GM18505 (cell line): ENCODE data around the gene OCSTAMP.
A peak's percentile ranks its signal among the peaks of the same experiment; 100 is the strongest.

Experiments
- ATAC-seq: cut with Tn5 transposase; IDR thresholded peaks from one replicate; pipeline ENCODE4 v1.9.1; 2021; ENCODE audit not compliant: unreplicated experiment
- POLR2A ChIP-seq: IDR thresholded peaks from 4 replicates; pipeline ENCODE4 v1.6.1; 2011; ENCODE audit warnings: borderline replicate concordance; ENCODE audit not compliant: insufficient read depth, insufficient read length; ENCODE audit errors: extremely low read depth

The OCSTAMP gene

DNA sequence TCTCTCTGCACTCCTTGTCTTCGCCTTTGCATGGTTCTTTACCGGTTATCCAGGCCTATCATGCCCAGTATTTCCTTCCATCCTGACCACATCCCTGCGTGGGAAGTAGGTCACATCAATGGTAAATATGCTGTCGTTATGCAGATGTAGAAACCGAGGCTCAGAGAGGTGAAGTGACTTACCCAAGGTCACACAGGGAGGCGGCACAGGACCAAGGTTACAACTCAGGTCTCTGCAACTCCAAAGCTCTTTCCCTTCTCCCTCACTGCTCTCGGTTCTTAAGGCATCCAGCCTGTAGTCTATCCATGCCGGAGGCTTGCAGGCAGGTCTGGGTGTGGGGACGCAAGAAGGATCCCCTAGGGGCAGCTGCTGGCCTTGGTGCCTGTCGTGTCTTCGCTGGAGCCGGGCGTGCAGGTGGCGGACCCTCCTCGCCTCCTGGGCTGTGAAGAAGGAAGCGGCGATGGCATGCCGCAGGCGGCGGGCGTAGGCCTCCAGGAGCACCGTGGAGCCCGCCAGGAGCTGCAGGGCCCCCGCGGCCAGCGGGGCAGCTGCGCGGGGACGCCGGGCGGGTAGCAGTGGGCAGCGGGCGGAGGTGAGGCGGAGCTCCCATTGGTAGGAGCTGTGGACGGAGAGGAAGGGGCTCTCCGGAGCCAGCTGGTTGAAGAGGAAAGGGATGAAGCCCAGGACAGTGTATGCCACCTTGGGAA lies 9.1 kb downstream of the OCSTAMP start:
- ATAC-seq = no peak
- TF ChIP-seq POLR2A = no peak

DNA sequence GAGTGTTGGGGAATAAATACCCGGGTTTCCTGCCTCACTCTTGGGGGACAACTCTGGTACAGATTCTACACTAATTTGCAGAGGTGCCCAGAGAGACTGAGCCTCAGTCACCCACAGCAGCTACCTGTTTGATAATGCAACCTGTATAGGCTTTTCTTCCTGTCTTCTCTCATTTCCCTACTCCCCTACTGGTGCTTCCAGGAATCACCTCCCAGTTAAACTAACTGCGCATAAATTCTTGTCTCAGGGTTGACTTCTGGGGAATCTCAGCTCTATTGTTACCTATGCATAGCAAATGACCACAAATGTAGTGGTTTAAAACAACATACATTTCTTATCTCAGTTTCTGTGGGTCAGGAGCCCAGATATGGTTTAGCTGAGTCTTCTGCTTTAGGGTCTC lies 11.3 kb downstream of the OCSTAMP start:
- TF ChIP-seq POLR2A = no peak
- ATAC-seq = no peak

DNA sequence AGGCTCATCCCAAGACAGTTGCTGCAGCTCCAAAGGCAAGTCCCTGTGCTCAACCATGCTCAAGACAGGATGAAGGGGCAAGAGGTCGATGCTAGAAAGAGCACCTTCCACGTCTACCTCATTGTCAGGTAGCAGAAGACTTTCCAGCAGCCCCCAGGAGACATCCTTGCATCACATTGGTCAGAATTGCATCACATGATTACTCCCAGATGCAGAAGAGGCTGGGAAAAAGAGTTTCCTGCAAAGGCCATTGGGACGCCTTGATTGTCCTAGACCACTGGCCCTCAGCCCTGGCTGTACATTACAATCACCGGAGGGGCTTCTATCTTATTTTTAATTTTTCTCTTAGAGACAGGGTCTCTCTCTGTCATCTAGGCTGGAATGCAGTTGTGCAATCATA lies 19.8 kb downstream of the OCSTAMP start:
- TF ChIP-seq POLR2A = no peak
- ATAC-seq = no peak

DNA sequence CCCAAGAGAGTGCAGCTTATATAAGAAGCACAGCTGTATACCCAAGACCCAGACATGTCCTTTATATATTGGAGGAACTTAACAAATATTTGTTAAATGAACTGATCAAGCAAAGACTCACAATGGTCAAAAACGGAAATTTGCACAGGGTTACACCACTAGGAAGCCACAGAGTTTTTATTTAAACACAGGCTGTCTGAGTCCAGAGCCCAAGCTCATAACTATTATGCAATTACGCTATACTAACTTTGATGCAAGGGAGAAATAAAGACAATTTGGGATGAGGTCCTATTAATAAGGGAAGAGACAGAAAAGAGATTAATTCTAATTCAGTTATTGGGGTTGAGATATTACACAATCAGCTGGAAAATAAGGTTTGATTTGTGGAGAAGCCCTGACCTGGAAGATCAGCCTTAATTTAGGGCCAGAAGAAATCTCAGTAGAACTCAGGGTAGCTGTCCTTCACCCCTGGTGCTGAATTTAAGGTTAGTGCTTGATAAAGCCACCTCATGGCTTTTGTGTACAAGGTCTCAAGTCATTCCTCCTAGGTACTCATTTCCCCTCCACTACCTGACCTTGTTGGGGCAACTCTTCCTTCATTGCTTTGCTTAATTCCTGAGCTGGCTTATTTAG lies 26.6 kb downstream of the OCSTAMP start:
- no peak for TF ChIP-seq POLR2A
- ATAC-seq = no peak

DNA sequence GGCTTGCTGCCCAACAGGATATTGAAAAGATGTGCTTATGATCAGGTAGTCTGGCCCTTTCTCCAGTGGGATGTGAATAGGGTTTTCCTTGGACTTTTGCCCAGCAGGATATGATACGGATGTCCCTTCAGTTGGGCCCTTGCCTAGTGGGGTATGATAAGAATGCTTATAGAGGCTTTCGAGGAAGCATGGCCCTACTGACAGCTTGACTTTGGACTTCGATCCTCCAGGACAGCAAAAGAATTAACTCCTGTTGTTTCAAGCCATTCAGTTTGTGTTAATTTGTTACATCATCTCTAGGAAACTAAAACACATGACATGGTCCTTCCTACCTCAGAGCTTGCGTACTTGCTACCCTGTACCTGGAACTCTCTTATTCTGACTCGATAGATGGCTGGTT lies 27.3 kb downstream of the OCSTAMP start:
- ATAC-seq = no peak
- no peak for TF ChIP-seq POLR2A

DNA sequence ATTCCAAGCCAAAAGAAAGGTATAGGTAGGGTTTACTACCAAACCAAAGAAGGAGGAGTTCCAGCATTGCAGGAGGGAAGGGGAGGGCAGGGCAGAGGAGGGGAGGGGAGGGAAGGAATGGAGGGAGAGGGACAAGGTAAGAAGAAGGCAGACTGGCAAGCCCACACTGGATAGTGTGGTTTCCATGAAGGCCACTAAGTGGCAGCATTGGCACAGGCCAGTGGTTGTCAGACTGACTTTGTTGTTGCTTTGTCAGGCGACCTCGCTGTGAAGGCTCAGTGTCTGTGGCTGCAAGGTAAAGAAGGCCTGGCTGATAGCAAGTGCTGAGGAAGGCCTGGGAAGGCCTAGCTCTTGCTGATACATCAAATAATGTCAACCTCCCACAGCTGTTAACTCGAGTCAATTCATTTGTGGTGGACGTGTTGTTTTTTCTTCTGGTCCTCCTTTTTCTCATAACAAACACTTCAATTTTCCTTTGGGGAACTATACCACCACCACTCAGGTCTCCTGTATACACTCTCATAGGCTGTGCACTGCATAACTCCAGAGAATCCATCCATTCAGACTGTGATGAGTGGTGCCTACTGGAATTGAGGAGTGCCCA lies 29.4 kb downstream of the OCSTAMP start:
- TF ChIP-seq POLR2A = no peak
- no peak for ATAC-seq

DNA sequence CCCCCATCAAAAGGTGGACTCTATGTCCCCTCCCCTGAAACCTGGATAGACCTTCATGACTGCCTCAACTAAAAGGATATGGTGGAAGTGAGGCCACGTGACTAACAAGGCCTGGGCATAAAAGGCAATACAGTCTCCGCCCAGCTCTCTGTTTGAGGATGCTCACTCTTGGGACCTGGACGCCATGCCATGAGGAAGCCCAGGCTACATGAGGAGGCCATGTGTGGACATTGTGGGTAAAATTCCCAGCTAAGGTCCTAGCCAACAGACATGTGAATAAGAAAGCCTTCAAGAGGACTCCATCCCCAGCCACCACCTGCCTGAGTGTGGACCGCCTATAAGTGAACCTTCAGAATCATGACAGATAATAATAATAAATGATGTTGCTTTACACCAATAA lies 29.9 kb downstream of the OCSTAMP start:
- ATAC-seq = no peak
- TF ChIP-seq POLR2A = no peak

DNA sequence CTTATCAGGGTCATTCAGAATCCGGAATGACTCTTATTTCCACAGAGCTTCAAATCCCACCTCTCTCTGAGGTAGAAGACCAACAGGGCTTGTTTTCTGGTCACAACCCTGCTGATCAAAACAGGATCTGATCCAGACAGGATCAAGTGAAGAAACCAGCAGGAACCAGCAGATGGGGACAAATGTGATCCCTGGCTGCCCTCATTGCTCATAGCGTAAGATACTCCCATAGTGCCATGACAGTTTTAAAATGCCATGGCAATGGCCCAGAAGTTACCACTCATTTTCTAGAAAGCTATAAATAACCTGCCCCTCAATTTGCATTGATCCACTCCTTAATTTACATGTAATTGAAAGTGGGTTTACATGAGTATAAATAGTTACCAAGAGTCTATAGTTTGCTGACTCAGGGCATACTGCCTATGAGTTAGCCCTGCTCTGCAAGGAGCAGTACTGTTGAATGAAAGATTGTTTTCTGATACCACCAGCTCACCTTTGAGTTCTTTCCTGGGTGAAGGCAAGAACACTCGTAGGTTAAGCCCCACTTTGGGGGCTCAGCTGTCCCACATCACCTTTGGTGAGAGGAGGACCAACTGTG lies 30.9 kb downstream of the OCSTAMP start:
- ATAC-seq = no peak
- no peak for TF ChIP-seq POLR2A

DNA sequence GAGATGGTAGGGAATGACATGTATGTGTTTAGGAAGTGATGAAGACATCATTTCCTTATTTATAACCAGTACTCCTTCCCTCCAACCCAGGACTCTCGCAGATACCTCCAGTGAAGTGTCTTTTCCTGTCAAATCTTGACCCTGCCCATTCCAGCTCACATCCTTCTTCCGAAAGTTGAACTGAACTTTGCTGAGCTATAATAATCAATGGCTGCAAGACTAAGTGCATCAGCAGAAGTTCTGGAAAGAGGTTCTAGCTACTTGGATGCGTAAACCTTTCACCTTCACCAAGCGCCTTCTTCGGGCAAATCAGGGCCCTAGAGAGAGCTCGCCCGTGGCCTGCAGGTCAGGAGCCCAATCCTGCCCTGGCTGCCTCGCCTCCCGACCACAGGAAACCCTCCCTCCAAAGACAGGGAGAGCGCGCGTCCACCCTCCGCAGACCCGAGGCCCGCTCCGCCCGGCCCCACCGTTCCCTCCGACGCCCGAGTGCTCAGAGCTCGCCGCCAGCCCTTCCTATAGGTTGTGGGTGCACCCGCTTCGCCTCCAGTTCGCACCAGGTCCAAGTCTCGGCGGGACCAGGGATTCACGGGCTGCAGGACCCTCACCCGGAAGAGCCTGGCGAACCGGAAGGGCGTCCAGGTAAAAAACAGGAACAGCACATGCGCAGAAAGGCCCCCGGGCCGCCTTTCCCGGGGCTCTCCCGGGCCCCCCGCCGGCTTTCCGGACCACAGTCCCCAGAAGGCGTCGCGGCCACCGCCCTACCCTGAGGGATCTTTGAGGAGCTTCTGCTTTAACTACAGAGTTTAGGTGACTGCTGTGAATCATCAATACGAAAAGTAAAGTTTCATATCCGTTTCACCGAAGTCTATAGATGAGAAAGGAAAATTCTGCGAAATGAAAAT lies 37.3 kb downstream of the OCSTAMP start, which contains the start of gene ZNF334:
TSS of gene ZNF334 (minus strand) at position 617 of the 902 bp plus-strand sequence. CDS start 1,457 bp downstream, outside the sequence.
- peak; percentile 56 for ATAC-seq
- no peak for TF ChIP-seq POLR2A

DNA sequence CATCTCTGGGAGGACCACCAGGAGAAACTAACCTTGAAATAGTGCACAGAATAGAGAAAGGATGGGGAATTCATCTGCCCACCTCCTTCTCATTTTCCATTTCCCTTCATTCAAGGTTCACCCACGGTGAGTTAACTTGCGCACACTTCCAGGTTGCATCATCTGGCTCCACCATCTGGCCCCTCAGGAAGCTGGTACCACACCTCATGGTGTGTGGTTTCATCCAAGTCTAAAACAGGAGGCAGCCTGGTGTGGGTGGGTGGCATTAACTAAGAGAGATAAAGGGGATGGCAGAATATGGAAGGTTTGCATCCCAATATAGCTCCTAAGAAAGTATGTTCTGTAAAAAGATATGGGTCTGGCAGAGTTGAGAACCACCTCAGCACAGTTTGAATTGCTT lies 40.9 kb downstream of the OCSTAMP start:
- no peak for TF ChIP-seq POLR2A
- ATAC-seq = no peak

DNA sequence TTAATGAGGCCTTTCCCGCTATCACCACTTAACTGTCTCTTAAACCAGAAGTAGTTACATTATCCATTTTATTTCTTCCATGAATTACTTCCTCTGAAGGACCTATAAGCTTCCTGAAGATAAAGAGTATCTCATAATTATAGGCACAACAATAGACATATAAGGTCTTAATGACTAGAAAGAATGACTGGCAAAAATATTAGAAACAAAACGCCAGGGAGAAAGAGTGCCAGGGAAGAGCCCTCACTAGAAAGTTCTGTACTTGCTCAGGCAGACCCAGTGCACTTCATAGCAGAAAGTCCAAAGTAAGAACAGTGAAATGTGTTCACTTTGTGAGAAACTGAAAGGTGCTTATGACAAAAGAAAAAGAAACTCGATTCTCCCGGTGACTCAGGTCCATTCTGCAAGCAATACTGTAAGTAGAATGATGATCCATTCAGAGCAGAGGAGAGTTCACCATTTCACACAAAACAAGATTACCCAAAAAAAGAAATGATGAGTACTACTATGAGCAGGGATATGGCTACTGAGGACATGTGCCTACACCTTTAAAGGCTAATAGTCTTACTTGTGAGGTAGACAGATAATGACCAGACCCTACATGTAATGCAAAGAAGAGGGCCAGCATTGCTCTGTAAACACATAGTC lies 42.6 kb downstream of the OCSTAMP start:
- no peak for ATAC-seq
- TF ChIP-seq POLR2A = no peak

DNA sequence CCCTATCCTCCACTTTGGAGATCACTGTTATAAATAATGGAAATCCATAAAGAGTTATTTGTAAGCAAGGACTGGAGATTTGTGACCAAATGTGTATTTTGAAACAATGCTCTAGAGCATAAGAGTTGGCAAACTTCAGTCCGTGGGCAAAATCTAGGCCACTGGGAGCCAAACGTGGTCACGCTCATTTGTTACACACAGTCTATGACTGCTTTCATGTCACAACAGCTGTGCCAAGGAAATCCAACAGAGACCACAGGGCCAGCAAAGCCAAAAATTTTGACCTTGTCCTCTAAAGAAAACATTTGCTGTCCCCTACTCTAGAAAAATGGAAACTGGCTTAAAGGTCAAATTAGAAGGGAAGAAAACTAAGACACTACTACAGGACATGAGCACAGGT lies 44.9 kb downstream of the OCSTAMP start:
- ATAC-seq = no peak
- TF ChIP-seq POLR2A = no peak

DNA sequence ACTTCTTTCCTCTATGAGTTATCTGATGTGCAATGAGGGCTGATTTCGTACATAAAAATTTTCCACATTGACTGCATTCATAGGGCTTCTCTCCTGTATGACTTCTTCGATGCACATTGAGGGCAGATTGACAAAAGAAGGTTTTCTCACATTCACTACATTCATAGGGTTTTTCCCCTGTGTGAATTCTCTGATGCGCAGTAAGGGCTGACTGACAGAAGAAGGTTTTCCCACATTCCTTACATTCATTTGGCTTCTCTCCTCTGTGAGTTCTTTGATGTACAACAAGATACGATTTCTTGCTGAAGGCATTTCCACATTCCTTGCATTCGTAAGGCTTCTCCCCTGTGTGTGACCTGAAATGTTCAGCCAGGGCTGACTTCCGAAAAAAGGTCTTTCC lies 48.5 kb downstream of the OCSTAMP start:
- TF ChIP-seq POLR2A = no peak
- no peak for ATAC-seq

DNA sequence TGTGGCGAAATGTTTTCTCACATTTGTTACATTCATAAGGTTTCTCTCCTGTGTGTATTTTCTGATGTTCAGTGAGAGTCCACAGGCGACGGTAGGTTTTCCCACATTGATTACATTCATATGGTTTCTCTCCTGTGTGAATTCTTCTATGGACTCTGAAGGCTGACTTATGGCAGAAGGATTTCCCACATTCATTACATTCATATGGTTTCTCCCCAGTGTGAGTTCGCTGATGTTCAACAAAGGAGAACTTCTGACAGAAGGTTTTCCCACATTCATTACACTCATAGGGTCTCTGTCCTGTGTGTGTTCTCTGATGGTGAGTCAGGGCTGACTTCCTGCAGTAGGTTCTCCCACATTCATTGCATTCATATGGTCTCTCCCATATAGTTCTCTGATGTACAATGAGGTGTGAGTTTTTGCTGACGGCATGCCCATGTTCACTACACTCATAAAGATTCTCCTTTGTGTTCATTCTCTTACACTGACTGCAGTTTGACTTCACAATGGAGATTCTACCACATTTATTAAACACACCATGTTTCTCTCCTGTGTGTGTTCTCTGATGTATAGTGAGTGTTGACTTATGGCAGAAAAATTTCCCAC lies 49.0 kb downstream of the OCSTAMP start:
- no peak for TF ChIP-seq POLR2A
- ATAC-seq = no peak
